GM19328 (cell line): Measurements from ENCODE around the gene FBRS.

Experiments used
- ATAC-seq: cut with Tn5 transposase; IDR thresholded peaks from one replicate; pipeline ENCODE4 v1.9.1; 2021; ENCODE audit warnings: mild to moderate bottlenecking, moderate library complexity; ENCODE audit not compliant: unreplicated experiment

Gene FBRS

DNA sequence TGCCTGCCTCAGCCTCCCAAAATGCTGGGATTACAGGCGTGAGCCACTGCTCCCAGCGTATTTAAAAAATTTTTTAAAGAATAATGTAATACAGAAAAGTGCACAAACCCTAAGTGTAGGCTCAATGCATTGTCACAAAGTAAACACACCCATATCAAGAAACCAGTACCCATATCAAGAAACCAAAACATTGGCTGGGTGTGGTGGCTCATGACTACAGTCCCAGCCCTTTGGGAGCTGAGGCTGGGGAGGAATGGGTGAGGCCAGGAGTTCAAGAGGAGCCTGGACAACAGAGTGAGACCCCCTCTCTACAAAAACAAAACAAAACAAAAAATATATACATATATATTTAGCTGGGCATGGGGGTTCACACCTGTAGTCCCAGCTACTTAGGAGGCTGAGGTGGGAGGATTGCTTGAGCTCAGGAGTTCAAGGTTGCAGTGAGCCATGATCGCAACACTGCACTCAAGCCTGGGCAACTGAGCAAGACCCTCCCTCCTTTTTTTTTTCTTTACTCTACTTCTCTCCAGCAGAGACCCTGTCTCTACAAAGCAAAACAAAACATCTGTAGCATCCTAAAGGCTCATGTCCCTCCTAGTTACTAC is 16.8 kb upstream of the FBRS start:
- ATAC-seq = no peak

DNA sequence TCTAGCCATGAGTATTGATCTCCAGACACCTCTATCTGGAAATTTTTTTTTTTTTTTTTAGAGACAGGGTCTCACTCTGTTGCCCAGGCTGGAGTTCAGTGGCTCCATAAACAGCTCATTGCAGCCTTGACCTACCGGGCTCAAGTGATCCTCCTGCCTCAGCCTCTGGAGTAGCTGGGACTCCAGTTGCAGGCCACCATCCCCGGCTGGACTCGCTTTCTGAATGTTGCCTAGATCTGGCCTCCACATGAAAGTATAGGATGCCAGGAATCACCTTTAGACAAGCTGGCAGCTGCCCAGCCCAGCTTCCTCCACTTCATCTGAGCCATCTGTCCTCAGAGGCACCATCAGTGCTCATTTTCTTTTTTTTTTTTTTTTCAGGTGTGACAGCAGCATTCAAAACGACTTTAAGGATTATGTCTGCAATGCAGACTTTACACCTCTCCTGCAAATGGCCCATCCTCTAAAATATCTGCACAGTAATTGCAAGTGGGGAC is 13.8 kb upstream of the FBRS start:
- ATAC-seq = no peak

DNA sequence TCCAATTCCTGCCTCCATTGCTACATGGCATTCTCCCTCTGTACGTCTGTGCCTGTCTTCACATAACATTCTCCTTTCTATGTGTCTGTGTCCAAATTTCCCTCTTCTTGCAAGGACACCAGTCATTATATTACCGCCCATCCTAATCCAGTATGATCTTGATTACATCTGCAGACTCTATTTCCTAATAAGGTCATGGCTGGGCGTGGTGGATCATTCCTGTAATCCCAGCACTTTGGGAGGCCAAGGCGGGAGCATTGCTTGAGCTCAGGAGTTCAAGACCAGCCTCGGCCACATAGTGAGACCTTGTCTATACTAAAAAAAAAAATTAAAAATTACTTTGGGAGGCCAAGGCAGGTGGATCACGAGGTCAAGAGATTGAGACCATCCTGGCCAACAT is 12.5 kb upstream of the FBRS start:
- no peak for ATAC-seq

DNA sequence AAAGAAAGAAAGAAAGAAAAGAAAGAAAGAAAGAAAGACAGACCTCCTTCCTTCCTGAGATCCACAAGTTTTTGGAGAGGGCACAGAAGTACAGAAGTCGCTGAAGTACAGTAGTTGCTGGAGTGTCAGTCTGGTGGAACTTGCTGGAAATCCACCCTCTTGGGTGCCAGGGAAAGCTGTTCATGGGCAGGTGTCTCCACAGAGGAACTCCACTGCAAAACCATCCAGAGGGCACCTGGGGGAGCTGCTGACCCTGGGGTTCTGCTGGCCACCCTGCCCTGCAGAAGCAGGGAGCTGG is 11.0 kb upstream of the FBRS start:
- no peak for ATAC-seq

DNA sequence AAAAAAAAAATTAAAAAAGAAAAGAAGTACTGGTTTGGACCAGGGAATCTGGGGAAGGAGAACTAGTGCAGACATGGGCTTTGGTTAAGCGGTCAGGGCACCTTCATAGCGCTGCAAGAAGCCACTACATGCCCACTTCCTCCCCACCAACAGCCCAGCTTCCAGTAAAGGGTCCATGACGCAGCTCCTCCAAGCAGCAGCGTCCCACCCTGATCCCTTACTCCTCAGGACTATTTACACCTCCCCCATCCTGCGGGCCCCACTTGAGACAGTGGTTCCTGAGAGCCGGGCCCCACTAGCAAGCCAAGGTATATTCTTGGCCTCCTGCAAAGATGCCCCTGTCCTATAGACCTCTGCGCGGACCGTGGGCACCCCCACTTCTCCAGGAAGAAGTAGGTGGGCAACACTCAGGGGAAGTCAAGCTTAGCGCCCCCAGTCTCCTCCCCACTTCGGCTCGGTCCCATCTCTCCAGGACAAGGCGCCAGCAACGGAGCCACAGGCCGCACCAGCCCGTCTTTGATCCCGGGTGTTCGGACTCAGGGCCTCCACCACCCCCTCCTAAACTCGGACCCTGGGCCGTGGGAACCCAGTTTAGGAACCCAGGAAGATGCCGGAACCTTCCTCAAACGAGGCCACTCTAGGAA is 8.4 kb upstream of the FBRS start:
- ATAC-seq = no peak

DNA sequence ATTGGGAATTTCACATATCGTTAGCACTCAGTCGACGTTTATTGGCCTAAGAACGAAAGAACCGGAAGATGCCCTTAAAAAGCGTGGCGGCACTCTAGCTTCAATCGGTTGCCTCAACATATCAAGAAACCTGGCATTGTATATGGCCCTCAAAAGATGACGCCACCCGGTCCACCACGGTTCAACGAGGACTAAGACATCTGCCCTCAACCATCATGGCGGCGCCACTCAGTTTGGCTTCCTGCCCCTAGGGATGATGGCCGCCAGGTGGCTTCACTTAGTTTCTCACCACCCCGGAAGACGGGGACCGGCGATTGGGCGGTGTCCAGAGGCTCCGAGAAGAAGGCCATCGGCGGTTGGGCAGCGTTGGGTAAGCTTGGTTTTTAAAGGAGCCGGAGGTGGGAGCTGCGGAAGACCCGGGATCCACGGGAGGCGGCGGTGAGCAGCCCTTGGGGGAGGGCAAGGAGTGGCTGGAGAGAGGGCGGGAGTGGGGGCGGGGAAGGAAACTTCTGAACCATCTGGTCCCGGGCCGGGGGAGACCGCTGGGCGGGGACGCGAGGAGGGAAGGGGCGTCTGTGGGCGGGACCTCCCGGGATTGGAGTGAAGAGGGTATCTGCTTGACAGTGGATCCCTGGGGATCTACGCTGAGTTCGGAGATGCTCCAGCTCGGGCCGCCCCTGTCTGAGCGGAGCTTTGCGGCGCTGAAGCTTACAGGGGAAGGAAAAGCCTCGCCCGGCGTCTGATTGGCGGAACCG is 7.7 kb upstream of the FBRS start, which contains the start of gene PRR14:
Gene PRR14 (plus strand): TSS at position 592 of the 755 bp plus-strand sequence. CDS start 686 bp downstream, outside the sequence.
- ATAC-seq = peak; percentile 62

DNA sequence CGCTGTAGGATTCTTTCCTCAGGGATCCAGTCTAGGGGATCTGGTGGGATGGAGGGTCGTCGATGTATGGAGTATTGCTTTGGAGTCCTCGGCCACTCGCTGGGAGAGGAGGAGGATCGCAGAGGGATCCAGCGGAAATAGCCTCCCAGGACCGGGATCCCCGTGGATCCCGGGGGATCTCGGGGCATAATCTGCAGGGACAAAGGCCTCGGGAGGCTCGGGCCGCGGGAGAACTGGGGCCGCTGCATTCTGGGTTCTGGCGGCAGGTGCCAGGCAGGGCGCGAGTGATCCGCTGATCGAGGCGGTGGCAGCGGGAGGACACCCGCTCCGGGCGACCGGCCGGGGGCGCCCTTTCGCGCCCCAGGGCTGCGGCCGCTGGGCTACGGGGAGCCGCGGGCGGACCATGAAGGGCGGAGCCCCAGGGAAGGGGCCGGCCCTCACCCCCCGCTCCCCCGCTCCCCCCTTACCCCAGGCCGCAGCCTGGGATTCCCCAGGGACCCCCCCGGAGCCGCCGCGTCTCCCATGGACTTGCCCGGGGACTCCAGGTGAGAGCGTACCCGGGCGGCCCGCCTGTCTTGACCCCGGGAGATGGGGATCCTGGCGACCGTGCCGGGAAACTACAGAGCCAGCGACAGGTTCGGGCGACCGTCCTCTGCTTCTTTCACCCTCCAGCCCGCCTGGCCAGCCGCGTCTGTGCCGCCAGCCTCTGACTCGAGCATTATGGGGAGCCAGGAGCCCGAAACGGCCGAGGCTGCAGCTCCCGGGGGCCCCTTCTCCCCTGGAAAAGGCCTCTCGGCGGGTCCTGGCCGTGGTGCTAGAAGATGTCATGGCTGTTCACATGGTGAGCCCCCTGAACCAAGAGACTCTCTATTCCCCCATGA is 6.9 kb upstream of the FBRS start:
- peak; percentile 45 for ATAC-seq

DNA sequence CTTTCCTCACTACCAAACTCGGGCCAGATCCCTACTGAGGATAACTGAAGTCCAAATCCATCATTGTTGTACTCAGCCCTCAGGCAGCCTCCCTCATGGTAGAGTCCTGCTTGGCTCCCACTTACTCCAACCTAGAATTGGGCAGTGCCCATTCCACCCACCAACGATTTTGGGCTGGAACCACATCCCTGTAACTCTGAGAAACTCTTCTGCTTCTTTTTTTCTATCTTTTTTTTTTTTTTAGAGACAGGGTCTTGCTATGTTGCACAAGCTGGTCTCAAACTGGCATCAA is 6.3 kb upstream of the FBRS start:
- no peak for ATAC-seq

DNA sequence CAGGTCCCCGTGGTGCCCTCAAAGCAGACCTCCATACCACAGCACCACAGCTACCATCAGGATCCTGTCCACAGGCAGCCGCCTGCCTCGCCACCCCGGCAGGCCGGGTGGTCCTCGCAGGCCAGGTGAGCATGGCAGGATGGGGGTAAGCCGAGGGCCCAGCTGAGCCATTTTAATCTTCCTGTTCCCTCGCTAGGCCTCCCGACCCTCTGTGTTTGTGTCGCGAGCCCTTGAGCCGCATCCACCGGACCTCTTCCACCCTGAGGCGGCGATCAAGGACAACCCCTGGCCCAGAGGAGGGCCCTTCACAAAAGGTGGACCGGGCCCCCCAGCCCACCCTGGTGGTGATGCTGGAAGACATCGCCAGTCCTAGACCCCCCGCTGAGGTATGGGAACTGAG is 5.5 kb upstream of the FBRS start:
- no peak for ATAC-seq

DNA sequence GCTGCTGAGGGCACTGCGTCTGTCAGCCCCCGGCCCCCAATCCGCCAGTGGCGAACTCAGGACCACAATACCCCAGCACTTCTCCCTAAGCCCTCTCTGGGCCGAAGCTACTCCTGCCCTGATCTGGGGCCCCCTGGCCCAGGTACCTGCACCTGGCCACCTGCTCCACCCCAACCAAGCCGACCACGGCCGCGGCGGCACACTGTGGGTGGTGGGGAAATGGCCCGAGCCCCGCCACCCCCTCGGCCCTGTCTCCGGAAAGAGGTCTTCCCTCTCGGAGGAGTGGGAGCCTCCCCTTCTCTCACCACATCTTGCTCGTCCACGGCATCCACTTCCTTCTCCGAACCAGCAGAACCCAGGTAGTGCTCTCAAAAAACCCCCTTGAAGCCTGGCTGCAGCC is 3.4 kb upstream of the FBRS start:
- no peak for ATAC-seq

DNA sequence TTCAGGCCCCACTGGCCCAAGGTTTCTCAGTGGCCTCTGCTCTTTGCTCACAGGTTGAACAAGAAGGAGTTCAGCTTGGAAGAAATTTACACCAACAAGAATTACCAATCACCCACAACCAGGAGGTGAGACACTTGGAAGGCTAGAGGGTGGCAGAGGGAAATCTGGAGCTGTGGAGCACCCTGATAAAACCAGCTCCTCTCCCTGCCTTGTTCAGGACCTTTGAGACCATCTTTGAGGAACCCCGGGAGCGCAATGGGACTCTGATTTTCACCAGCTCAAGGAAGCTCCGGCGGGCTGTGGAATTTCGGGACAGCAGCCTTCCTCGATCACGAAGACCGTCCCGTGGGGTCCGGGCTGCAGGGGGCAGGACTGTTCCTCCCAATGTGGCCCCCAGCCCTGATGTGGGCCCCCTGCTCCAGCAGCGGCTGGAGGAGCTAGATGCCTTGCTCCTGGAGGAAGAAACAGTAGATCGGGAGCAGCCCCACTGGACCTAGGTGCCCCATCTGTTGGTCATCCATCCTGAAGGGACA is 2.4 kb upstream of the FBRS start:
- no peak for ATAC-seq

DNA sequence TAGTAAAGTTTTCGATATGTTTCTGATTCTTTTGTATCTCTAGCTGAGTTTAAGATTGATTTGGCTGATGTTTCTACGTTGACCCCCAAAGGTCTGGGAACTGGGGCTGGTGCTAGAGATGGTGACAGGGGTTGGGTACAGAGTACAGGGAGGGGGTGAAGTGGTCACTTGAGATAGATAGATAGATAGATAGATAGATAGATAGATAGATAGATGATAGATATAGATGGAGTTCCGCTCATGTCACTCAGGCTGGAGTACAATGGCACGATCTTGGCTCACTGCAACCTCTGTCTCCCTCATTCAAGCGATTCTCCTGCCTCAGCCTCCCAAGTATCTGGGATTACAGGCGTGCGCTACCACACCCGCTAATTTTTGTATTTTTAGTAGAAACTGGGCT is 1.8 kb upstream of the FBRS start:
- ATAC-seq = no peak

DNA sequence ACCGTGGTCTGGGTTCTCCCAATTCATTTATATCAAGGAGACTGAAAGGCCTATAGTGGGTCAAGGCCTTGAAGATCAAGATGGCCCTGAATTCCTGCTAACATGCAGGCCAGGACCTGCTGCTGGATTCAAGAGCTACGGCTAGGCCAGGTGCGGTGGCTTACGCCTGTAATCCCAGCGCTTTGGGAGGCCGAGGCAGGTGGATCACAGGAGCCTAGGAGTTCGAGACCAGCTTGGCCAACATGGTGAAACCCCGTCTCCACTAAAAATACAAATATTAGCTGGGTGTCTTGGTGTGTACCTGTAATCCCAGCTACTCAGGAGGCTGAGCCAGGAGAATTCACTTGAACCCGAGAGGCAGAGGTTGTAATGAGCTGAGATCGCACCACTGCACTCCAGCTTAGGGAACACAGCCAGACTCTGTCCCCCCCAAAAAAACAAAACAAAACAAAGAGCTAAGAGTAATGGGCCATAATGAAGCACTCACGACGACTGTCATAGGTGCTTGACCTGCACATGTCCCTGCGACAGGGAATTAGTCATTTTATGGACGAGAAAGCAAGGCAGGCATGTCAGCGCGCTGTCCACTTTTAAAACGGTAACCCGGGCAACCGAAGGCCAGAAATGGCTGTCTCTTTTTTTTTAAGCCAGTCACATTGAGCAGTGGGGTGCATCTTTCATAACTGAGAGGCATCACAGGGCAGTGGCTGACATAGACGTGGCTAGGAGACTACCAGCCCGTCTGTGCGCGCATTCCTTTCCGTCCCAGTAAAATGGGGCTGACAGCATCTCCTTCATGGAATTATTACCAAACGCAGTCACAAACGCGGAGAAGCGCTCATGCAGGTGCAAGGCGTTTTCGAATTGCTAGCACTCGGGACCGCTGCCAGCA is 1.0 kb upstream of the FBRS start:
- no peak for ATAC-seq

DNA sequence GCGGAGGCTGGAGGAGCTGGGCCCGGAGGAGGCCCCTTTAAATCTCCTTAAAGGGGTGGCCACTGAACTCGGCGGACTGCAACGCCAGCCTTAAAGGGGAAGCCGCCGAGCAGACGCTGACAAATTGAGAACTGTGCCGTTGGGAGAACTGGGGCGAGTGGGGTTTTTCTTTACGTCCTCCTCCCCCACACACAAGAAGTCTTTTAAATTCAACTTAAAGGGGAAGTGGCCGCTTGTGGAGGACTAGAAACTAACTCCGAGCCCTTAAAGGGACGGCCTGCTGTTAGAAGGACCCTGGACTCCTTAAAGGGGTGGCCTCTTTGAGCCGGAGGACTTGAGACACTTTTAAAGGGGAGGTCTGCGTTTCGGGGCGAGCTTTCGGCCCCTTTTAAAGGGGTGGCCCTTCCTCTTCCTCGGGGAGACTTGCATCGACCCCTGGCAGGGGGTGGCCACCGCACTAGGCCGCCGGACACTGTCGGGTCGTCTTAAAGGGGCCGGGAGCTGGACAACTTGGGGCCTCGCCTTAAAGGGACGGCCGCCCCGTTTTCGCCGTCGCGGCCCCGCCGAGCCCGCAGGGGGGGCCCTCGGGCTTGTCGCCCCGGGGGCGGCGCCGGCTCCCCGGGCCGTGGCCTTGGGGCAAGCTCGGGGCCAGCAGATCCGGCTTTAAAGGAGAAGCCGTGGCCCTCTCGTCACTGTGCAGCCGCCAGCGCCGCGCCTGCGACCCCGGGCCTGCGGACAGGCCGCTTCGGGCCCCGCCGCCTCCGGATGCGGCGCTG is 688 bp downstream of the FBRS start:
- peak; percentile 43 for ATAC-seq

DNA sequence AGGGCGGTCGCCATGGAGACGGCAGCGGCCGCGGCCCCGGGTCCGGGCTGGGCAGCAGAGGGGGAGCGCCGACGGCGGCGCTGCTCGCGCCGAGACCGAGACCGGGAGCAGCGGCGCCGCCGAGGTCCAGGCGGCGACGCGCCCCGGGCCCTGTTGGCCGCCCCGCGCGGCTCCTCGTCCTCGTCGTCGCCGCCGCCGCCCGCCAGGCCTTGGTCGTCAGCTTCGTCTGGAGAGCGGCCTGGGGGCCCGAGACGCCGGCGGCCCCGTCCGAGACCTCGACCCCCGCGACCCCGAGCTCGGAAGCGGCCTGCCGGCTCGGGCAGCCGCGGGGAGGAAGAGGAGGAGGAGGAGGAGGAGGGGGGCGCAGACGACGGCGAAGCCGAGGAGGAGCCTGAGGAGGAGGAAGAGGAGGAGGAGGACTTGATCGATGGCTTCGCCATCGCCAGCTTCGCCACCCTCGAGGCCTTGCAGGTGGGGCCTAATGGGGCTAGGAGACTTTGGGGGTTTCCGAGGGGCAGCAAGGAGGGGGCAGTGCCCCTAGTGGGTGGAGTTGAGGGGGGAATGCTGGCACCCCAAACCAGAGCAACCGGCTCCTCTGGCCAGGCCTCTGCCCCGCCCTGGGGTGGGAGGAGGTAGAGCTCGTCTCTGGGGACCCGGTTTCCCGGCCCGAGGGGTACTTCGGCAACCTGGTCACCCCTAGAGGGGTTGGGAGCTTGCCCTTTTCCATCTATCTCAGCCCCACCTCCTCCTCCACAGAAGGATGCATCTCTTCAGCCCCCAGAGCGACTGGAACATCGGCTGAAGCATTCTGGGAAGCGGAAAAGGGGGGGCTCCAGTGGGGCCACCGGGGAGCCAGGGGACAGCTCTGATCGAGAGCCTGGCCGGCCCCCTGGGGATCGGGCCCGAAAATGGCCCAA is 1.5 kb downstream of the FBRS start:
- no peak for ATAC-seq

DNA sequence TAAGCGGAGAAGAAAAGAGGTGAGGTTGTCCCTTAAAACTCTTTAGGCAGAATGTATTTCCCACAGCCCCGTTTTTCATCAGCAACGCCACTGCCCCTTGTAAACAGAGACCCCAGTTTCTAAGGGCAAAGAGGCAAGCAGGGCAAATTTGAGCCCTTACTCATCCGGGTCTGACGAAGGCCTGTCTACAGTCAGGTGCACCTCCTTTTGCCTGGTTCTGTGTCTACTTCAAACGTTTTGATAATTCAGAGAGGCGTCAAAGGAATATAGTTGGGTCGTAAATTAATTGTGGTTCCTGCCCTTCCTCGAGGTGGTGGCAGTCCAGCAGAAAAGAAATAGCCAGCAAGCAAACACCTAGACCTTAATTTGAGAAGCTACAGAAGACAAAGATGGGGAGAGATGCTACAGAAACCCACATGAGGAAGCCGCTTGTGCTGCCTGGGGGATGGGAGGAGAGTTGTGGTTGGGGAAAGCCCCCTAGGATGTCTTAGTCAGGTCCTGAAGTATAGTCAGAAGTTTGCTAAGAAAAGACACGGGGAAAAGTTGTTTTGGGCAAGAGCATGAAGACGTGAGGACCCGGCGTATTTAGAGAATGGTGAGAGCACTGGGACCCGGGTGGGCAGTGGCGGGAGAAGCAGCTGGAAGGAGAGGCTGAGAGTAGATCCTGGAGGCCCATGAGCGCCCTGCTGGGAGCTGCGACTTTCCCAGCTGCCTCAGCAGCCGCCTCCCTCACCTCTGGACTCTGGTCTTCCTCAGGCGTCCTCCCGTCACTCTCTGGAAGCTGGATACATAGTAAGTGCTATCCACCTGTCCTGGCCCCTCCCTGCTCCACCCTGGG is 2.4 kb downstream of the FBRS start:
- no peak for ATAC-seq

DNA sequence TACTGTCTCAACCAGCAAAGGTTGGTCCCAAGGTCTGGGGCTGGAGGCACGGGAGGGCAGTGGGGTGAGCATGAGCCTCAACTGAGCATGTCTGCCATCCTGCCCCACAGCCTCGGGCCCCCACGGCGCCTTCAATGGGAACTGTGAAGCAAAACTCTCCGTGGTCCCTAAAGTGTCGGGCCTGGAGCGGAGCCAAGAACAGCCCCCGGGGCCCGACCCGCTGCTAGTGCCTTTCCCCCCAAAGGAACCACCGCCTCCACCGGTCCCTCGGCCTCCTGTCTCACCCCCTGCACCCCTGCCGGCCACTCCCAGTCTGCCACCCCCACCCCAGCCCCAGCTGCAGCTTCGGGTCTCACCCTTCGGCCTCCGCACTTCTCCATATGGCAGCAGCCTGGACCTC is 4.2 kb downstream of the FBRS start:
- no peak for ATAC-seq

DNA sequence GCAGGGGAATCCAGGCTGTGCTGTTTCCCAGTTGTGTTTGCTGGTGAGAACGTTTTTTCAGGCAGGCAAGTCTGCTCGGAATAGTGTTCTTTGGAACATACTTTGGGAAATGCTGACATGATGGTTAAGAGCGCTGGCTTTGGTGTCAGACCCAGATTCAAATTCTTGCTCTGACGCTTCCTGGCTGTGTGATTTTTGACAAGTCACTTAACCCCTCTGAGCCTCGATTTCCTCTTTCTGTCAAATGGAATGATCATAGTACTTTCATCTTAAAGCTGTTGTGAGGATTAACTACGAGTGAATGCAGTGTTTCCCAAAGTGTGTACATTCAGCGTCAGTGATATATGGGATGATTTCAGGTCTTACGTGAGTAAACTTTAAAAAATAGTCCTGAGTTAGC is 4.8 kb downstream of the FBRS start:
- no peak for ATAC-seq
